ENCODE data around the gene CELA3A.
A peak's percentile ranks its signal among the peaks of the same experiment; 100 is the strongest.
"Not testable (repeated sequence)": the region's sequence is repeated elsewhere in the genome, so short reads cannot be mapped to it uniquely, and the experiment has no call there.

Gene CELA3A

GRCh38 chr1:22001409-22001808 lies at the start of gene CELA3A:
Gene CELA3A, plus strand, starts transcription at chr1:22001657. Its CDS starts 18 bp downstream, at chr1:22001675.
- no peak for DNase-seq (ENCODE audit: low read depth in 2 of 2)

GRCh38 chr1:21952786-21953520 lies 48.5 kb upstream of the CELA3A start:
- DNase-seq (ENCODE audit: low read depth in 2 of 2), result no peak

- DNase-seq (ENCODE audit: low read depth in 2 of 2), result no peak
Observed at GRCh38 chr1:21955058-21955457, 46.4 kb upstream of the CELA3A start.

GRCh38 chr1:21955501-21956281 lies 45.8 kb upstream of the CELA3A start:
- DNase-seq (ENCODE audit: low read depth in 2 of 2), result no peak

GRCh38 chr1:21956720-21957552 lies 44.5 kb upstream of the CELA3A start:
- peak; percentile 15 to 38 for DNase-seq (ENCODE audit: low read depth in 2 of 2)

- no peak for DNase-seq (ENCODE audit: low read depth in 2 of 2)
Observed at GRCh38 chr1:21961337-21961736, 40.1 kb upstream of the CELA3A start.

GRCh38 chr1:21961799-21962198 lies 39.7 kb upstream of the CELA3A start:
- no peak for DNase-seq (ENCODE audit: low read depth in 2 of 2)

GRCh38 chr1:21963477-21964217 lies 37.8 kb upstream of the CELA3A start:
- DNase-seq (ENCODE audit: low read depth in 2 of 2), result peak; percentile 78 to 80

GRCh38 chr1:21966247-21967000 lies 35.0 kb upstream of the CELA3A start:
- no peak for DNase-seq (ENCODE audit: low read depth in 2 of 2)

- not testable (repeated sequence) for DNase-seq (ENCODE audit: low read depth in 2 of 2)
Observed at GRCh38 chr1:21967216-21967615, 34.2 kb upstream of the CELA3A start.

GRCh38 chr1:21969066-21969465 lies 32.4 kb upstream of the CELA3A start:
- not testable (repeated sequence) for DNase-seq (ENCODE audit: low read depth in 2 of 2)

- not testable (repeated sequence) for DNase-seq (ENCODE audit: low read depth in 2 of 2)
Observed at GRCh38 chr1:21970523-21970922, 30.9 kb upstream of the CELA3A start.

GRCh38 chr1:21972973-21973441 lies 28.4 kb upstream of the CELA3A start:
- DNase-seq (ENCODE audit: low read depth in 2 of 2), result not testable (repeated sequence)

- not testable (repeated sequence) for DNase-seq (ENCODE audit: low read depth in 2 of 2)
Observed at GRCh38 chr1:21973948-21974347, 27.5 kb upstream of the CELA3A start.

- DNase-seq (ENCODE audit: low read depth in 2 of 2), result not testable (repeated sequence)
Observed at GRCh38 chr1:21974699-21975098, 26.8 kb upstream of the CELA3A start.

GRCh38 chr1:21975296-21975695 lies 26.2 kb upstream of the CELA3A start:
- not testable (repeated sequence) for DNase-seq (ENCODE audit: low read depth in 2 of 2)

- not testable (repeated sequence) for DNase-seq (ENCODE audit: low read depth in 2 of 2)
Observed at GRCh38 chr1:21976703-21977239, 24.7 kb upstream of the CELA3A start, which contains the start of gene CELA3B. Gene CELA3B, plus strand, starts transcription at chr1:21977022. Its CDS starts 18 bp downstream, at chr1:21977040.

- DNase-seq (ENCODE audit: low read depth in 2 of 2), result not testable (repeated sequence)
Observed at GRCh38 chr1:21978209-21978608, 23.2 kb upstream of the CELA3A start.

- DNase-seq (ENCODE audit: low read depth in 2 of 2), result not testable (repeated sequence)
Observed at GRCh38 chr1:21980515-21981220, 20.8 kb upstream of the CELA3A start.
